B cell (primary cell): ENCODE measurements around the gene CLCN5. TPM values are rescaled to one million over a fixed set of nuclear protein-coding genes. Genes with fewer than 3 reads are reported as not detected.

Experiments used
- ATAC-seq: fragments of 200-7000 bp; cut with Tn5 transposase; one replicate; pipeline ENCODE4 v1.10.0; 2021; ENCODE audit warnings: low read depth, mild to moderate bottlenecking, moderate number of reproducible peaks, moderate library complexity
- CTCF ChIA-PET: fragments of 350-600 bp; sonication (Branson Sonifier 250); formaldehyde crosslinking; loops from one replicate; lab custom pipeline; 2021; ENCODE audit warnings: antibody characterized with exemption, inconsistent platforms; lab: Charles Lee
- POLR2A ChIA-PET: fragments of 350-600 bp; sonication (Branson Sonifier 250); formaldehyde crosslinking; loops from one replicate; lab custom pipeline; 2021; ENCODE audit warnings: antibody characterized with exemption; lab: Charles Lee
- DNase-seq: peaks from one replicate; pipeline ENCODE4 v3.0.0; 2013
- H2AFZ ChIP-seq: 2 replicates; pipeline ENCODE4 v1.6.1; 2012; ENCODE audit warnings: mild to moderate bottlenecking, low read depth, low read length; ENCODE audit not compliant: insufficient read depth, poor library complexity, severe bottlenecking
- H3K27ac ChIP-seq, 2 donors: 1 replicate in 1 of 2; 2 replicates in 1 of 2; pipeline ENCODE4 v1.5.1; 2012 to 2013; ENCODE audit warnings: low read length in 2 of 2, mild to moderate bottlenecking in 2 of 2, moderate library complexity in 1 of 2
- H3K27me3 ChIP-seq, 4 experiments: fragments of 200-600 bp in 1 of 4; sonication (generic) in 1 of 4; replicated peaks in 1 of 4; 1 replicate in 2 of 4; 2 replicates in 2 of 4; pipeline versions ENCODE4 v1.6.1 to v1.7.0; 2013 to 2016; ENCODE audit warnings: low read length in 3 of 4, mild to moderate bottlenecking in 2 of 4, mixed read lengths in 1 of 4, moderate library complexity in 1 of 4; ENCODE audit not compliant: insufficient read depth in 4 of 4, control insufficient read depth in 3 of 4; ENCODE audit errors: control extremely low read depth in 1 of 4
- H3K36me3 ChIP-seq, 2 experiments: replicated peaks in 1 of 2; 1 replicate in 1 of 2; 2 replicates in 1 of 2; pipeline versions ENCODE4 v1.6.1 to v1.7.1; 2013; ENCODE audit warnings: low read length in 1 of 2; ENCODE audit not compliant: insufficient read depth in 2 of 2, control insufficient read depth in 1 of 2; ENCODE audit errors: control extremely low read depth in 1 of 2, extremely low read depth in 1 of 2
- H3K4me1 ChIP-seq, 2 donors: fragments of 200-600 bp in 1 of 2; sonication (generic) in 1 of 2; 1 replicate in 1 of 2; 2 replicates in 1 of 2; pipeline versions ENCODE4 v1.5.1 to v1.6.1; 2013 to 2017; ENCODE audit warnings: low read length in 2 of 2; ENCODE audit not compliant: control insufficient read depth in 2 of 2, insufficient read depth in 2 of 2
- H3K4me2 ChIP-seq: replicated peaks from 2 replicates; pipeline ENCODE3; 2012; ENCODE audit warnings: mild to moderate bottlenecking, low read depth, low read length; ENCODE audit not compliant: poor library complexity, severe bottlenecking
- H3K4me3 ChIP-seq, 5 experiments: fragments of 200-600 bp in 1 of 5; sonication (generic) in 1 of 5; 1 replicate in 3 of 5; 2 replicates in 2 of 5; pipeline versions ENCODE4 v1.5.1 to v1.7.0; 2011 to 2016; ENCODE audit warnings: low read length in 4 of 5, mild to moderate bottlenecking in 4 of 5, low read depth in 2 of 5, control low read depth in 1 of 5, moderate library complexity in 1 of 5; ENCODE audit not compliant: insufficient read depth in 1 of 5; ENCODE audit errors: control extremely low read depth in 1 of 5, extremely low read depth in 1 of 5
- H3K79me2 ChIP-seq: fragments of 200-600 bp; sonication (generic); one replicate; pipeline ENCODE4 v1.6.0; 2016; ENCODE audit warnings: low read length; ENCODE audit not compliant: control insufficient read depth, insufficient read depth
- H3K9ac ChIP-seq: fragments of 200-600 bp; sonication (generic); 2 replicates; pipeline ENCODE4 v1.6.1; 2017; ENCODE audit warnings: mild to moderate bottlenecking, low read length, moderate library complexity
- H3K9me3 ChIP-seq, 3 donors: one replicate each; pipeline versions ENCODE4 v1.6.1 to v1.7.1; 2013; ENCODE audit warnings: low read length in 2 of 3; ENCODE audit not compliant: control insufficient read depth in 2 of 3, insufficient read depth in 1 of 3; ENCODE audit errors: control extremely low read depth in 1 of 3
- H4K20me1 ChIP-seq: 2 replicates; pipeline ENCODE4 v1.6.0; 2012; ENCODE audit warnings: mild to moderate bottlenecking, low read length; ENCODE audit not compliant: insufficient read depth, control insufficient read depth, poor library complexity, severe bottlenecking
- H3K27ac Mint-ChIP-seq: one replicate; pipeline ENCODE4 v1.8.0; 2021; ENCODE audit warnings: mixed read lengths
- H3K27me3 Mint-ChIP-seq: one replicate; pipeline ENCODE4 v1.8.0; 2021; ENCODE audit warnings: mixed read lengths
- H3K4me1 Mint-ChIP-seq: one replicate; pipeline ENCODE4 v1.8.0; 2021; ENCODE audit warnings: mixed read lengths
- H3K4me3 Mint-ChIP-seq: one replicate; pipeline ENCODE4 v1.8.0; 2021; ENCODE audit warnings: mixed read lengths
- H3K9me3 Mint-ChIP-seq: one replicate; pipeline ENCODE4 v1.8.0; 2022; ENCODE audit warnings: mixed read lengths; ENCODE audit not compliant: insufficient read depth
- EZH2 ChIP-seq: IDR thresholded peaks from 2 replicates; pipeline ENCODE4 v1.6.1; 2012; ENCODE audit warnings: borderline replicate concordance, low read depth, mild to moderate bottlenecking, moderate library complexity, low read length; ENCODE audit not compliant: insufficient read depth, poor library complexity, severe bottlenecking
- WGBS: methylation state at CpG from one replicate; pipeline ENCODE4 v1.1.5; 2013; ENCODE audit warnings: missing lambda C conversion rate; ENCODE audit not compliant: insufficient coverage; 5-methylcytosine and 5-hydroxymethylcytosine counted together
- intact Hi-C: fragments of 100-400 bp; cut with micrococcal nuclease; formaldehyde crosslinking; loops from one replicate; pipeline ENCODE4 v1.10.0; 2022
- polyA plus RNA-seq: library from polyadenylated mRNA; depleted of rRNA; stranded (reverse); fragments of >200 nt; gene quantifications from 2 replicates; pipeline ENCODE4 v1.2.3, GENCODE V29; 2012
- total RNA-seq, 2 donors: library from RNA; stranded (reverse); fragments of 120-200 nt in 1 of 2; gene quantifications; 1 replicate in 1 of 2; 2 replicates in 1 of 2; pipeline versions ENCODE4 v1.2.3 to v1.2.4, GENCODE V29; 2013 to 2022
- TF ChIP-seq, protein P1 (sequence below): fragments of 200-600 bp; IDR thresholded peaks from one replicate; pipeline ENCODE4 v1.8.0; 2022; ENCODE audit warnings: antibody characterized with exemption, mild to moderate bottlenecking

The CLCN5 gene
- total and polyA plus RNA-seq, 2 donors (not counting 1 experiment from before 2014, with no cell fraction given) = 0.55 to 3.6 TPM

DNA sequence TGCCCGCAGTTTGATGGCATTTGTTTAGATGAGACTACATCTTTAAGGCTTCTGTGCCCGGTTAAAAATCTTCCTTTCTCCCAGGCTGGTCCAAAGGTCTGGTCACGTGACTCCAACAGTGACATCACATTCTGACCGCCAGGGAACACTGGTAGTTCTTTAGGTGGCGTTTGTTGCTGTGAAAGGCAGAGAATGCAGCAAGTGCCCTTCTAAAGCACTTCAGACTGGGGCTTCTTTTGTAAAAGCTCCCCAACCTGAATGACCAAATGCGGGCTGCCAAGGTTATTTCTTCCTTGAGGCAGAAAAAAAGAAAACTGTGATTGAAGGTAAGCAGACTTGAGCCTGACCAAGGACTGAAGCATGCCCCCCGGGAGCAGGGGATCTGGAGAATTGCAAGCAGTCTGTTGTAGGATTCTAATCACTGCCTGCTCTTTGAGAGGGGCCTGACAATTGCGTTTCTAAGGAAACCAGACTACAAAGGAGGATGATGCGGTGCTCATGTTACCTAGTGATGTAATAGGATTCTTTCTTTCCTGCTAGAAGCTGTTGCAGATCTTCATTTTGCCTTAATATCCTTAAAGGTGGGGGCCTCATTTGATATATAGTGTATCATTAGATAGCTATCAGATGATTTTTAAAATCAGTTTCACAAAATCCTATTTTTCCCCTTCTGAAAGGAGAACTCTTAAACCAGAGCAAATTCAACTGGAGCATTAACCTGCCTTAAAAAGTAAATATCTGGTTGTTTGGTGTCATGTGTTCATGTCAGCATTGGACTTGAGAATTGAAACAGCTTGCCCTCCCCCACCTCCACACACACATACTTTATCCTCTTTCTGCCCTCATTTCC is 145.3 kb downstream of the CLCN5 start:
- H3K4me3 Mint-ChIP-seq = no peak overlapping the region

DNA sequence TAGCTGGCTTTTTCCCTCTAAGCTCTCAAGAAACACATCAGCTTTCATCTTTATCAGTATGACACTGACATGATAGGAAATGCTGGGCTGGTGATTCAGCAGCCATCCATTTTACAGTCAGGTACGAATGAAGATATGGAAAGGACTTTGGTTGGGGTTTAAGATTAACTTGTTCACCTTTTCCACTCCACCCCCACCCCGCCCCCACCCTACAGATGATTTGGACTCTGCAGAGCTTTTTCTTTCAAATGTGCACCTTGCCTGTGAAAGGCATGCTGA is 145.8 kb downstream of the CLCN5 start:
- Histone ChIP-seq H3K4me3 (no peak overlapping the region), H3K27ac (no peak overlapping the region), H4K20me1 (no peaks in the 10 kb centered on the region), H3K4me2 (no peak overlapping the region), H3K36me3 (no peaks in the 10 kb centered on the region), H3K9me3 (no peaks in the 10 kb centered on the region), H3K9ac (no peak overlapping the region), H3K27me3 (no peaks in the 10 kb centered on the region), H2AFZ (no peak overlapping the region), H3K4me1 (peaks cover 3 to 8% of the 10 kb centered on the region in 2 donors), H3K79me2 (no peaks in the 10 kb centered on the region)
- TF ChIP-seq EZH2 = no peak
- TF ChIP-seq, protein P1, sequence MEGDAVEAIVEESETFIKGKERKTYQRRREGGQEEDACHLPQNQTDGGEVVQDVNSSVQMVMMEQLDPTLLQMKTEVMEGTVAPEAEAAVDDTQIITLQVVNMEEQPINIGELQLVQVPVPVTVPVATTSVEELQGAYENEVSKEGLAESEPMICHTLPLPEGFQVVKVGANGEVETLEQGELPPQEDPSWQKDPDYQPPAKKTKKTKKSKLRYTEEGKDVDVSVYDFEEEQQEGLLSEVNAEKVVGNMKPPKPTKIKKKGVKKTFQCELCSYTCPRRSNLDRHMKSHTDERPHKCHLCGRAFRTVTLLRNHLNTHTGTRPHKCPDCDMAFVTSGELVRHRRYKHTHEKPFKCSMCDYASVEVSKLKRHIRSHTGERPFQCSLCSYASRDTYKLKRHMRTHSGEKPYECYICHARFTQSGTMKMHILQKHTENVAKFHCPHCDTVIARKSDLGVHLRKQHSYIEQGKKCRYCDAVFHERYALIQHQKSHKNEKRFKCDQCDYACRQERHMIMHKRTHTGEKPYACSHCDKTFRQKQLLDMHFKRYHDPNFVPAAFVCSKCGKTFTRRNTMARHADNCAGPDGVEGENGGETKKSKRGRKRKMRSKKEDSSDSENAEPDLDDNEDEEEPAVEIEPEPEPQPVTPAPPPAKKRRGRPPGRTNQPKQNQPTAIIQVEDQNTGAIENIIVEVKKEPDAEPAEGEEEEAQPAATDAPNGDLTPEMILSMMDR = no peak
- Mint-ChIP-seq H3K27me3 (no peaks in the 10 kb centered on the region), H3K9me3 (no peaks in the 10 kb centered on the region), H3K4me1 (peaks cover 12% of the 10 kb centered on the region), H3K27ac (no peak overlapping the region), H3K4me3 (no peak overlapping the region)
- ATAC-seq (no peak), DNase-seq (no peak)
- POLR2A ChIA-PET = no interaction called here
- intact Hi-C loops = no loop called here
- WGBS = no CpG with 5 or more reads among the region's 2 CpGs
- CTCF ChIA-PET = no interaction called here

More for the DNA sequence above, 145.3 kb downstream of the CLCN5 start:
- no peaks in the 10 kb centered on the region for H3K36me3 ChIP-seq
- H3K27me3 Mint-ChIP-seq = no peaks in the 10 kb centered on the region
- 63% methylated on average over 1 of the region's 9 CpGs for WGBS
- CTCF ChIA-PET = no interaction called here
- H3K4me2 ChIP-seq = no peak overlapping the region
- H4K20me1 ChIP-seq = no peaks in the 10 kb centered on the region
- H3K9me3 ChIP-seq = no peaks in the 10 kb centered on the region
- H3K9ac ChIP-seq = no peak overlapping the region
- H3K4me1 ChIP-seq = peaks cover 3 to 5% of the 10 kb centered on the region in 2 donors
- no peaks in the 10 kb centered on the region for H3K9me3 Mint-ChIP-seq
- H3K4me1 Mint-ChIP-seq = peaks cover 7% of the 10 kb centered on the region
- H3K79me2 ChIP-seq = no peaks in the 10 kb centered on the region
- no peak overlapping the region for H3K4me3 ChIP-seq
- intact Hi-C loops = no loop called here
- no peaks in the 10 kb centered on the region for H3K27me3 ChIP-seq
- POLR2A ChIA-PET = no interaction called here
- ATAC-seq (no peak), DNase-seq (no peak)
- no peak overlapping the region for H3K27ac ChIP-seq
- TF ChIP-seq EZH2 = no peak
- TF ChIP-seq, protein P1 = no peak
- H3K27ac Mint-ChIP-seq = no peak overlapping the region
- no peak overlapping the region for H2AFZ ChIP-seq
